HUES64 (cell line): Measurements from ENCODE around the gene CAMKMT.

Experiments used
- H3K27ac ChIP-seq: 2 replicates; pipeline ENCODE4 v1.7.0; 2013; ENCODE audit warnings: low read depth, low read length, inconsistent platforms
- H3K27me3 ChIP-seq: 2 replicates; pipeline ENCODE4 v1.6.1; 2013; ENCODE audit warnings: mild to moderate bottlenecking, low read length; ENCODE audit not compliant: insufficient read depth
- H3K36me3 ChIP-seq: 2 replicates; pipeline ENCODE4 v1.6.1; 2013; ENCODE audit warnings: mild to moderate bottlenecking, low read length; ENCODE audit not compliant: insufficient read depth
- H3K4me1 ChIP-seq: 2 replicates; pipeline ENCODE4 v1.6.1; 2013; ENCODE audit warnings: mild to moderate bottlenecking, low read length, moderate library complexity; ENCODE audit not compliant: insufficient read depth
- H3K4me3 ChIP-seq: 2 replicates; pipeline ENCODE4 v1.5.1; 2013; ENCODE audit warnings: mild to moderate bottlenecking, low read length, moderate library complexity
- H3K9ac ChIP-seq: 2 replicates; pipeline ENCODE4 v1.6.1; 2013; ENCODE audit warnings: mild to moderate bottlenecking, low read depth, low read length
- H3K9me3 ChIP-seq: 2 replicates; pipeline ENCODE4 v1.6.1; 2013; ENCODE audit warnings: low read depth, low read length; ENCODE audit not compliant: insufficient read depth
- WGBS: fragments of 150-250, 120-280 bp; methylation state at CpG from one replicate; pipeline ENCODE4 v1.1.7; 2013; ENCODE audit warnings: missing lambda C conversion rate; 5-methylcytosine and 5-hydroxymethylcytosine counted together

Gene CAMKMT

DNA sequence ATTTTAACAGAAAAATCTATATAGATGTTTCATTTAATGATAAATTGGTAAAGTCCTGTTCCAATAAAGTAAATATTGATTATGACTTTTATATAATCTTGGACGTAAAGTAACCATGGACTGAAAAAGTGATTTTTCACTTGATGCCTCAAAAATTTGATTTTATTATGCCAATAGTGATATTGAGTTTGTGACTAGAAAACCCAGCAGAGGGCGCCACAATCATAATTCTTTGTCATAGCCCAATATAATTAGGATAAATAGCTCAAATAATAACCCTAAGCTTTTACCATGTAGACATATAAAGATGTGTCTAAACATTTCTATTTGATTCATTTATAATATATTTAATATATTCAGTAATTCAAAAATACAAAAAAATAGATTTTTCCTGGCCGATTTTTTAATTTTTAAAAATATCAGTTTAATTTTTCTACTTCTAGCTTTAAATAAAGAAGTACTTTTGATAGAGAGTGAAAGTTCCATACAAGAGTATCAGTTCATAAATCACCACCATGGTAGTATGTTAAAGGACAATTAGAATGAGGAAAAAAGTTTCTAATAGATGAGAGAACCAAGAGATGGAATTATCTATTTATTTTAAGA, 30.7 kb downstream of the CAMKMT start:
- Histone ChIP-seq H3K9ac (no peak overlapping the region), H3K4me1 (peaks cover 15% of the 10 kb centered on the region), H3K27ac (no peak overlapping the region), H3K27me3 (no peaks in the 10 kb centered on the region), H3K4me3 (no peak overlapping the region), H3K9me3 (peaks cover 6% of the 10 kb centered on the region; the same call in 1 of the 2 replicates), H3K36me3 (no peaks in the 10 kb centered on the region)
- WGBS, result 50% methylated on average over 1 of the region's 3 CpGs

DNA sequence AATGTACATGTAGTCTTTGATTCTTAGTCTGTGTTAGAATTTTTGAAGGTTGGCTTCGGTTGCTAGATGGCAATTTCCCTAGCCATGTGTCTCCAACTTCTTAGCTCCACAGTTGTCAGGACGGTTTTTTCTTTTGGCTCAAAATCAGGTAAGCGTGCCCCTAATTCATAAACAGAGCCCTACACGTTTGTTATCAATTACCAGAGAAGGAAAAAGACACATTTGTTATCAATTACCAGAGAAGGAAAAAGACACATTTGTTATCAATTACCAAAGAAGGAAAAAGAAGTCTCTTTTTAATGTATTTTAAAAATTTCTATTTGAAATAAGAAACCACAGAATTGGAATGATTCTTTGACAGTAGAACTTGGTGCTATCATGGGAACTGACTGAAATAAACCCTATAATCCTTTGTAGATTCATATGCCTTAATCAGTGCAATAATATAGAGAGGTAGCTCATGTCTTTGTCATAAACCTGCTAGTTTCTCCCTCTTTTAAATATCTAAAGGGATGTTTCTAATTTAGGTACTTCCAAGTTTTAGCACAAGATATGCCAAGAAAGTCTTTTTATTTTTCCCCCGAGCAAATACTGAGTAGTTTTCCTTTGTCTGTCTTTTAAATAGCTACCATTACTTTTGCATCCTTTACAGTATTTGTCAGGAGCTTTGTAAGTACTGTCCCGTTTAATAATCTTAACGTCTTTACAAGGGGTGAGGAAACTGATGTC, 35.9 kb downstream of the CAMKMT start:
- Histone ChIP-seq H3K27ac (peak overlapping the region; percentile 11; the same call in 1 of the 2 replicates), H3K4me3 (no peak overlapping the region), H3K9ac (peak overlapping the region; percentile 8; the same call in 1 of the 2 replicates), H3K4me1 (peaks cover 30% of the 10 kb centered on the region), H3K9me3 (no peaks in the 10 kb centered on the region), H3K27me3 (no peaks in the 10 kb centered on the region), H3K36me3 (no peaks in the 10 kb centered on the region)
- 62% methylated on average over 6 of the region's 7 CpGs for WGBS

DNA sequence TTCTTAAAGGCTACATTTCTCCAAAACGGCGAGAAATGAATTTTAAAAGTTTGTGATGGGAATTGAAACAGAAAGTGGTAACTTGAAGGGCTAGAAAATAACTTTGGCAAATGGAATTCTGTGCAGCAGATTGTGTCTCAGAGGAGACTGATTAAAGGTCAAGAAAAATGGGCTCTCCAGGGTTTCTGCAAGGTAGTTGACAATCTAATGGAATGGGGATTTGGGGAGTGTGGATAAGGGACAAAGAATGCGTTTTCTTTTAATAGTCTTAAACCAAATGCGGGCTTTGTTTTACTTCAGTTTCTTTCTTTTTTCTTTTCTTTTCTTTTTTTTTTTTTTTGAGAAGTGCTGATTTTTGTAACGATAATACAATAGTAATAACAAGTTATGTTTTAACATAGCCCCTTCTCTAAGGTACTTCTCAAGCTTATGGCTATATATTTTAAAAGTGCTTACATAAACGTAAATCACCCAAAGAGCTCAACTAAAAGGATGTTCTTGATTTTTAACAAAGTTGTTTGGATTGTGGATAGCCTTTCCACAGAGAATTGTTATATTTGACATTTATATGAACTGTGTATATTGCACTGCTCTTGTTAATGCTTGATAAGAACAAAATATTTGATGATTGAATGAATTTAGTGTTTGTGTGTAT, 36.6 kb downstream of the CAMKMT start:
- Histone ChIP-seq H3K9me3 (no peaks in the 10 kb centered on the region), H3K36me3 (no peaks in the 10 kb centered on the region), H3K27me3 (no peaks in the 10 kb centered on the region), H3K4me3 (no peak overlapping the region), H3K27ac (peak overlapping the region; percentile 39; the same call in 1 of the 2 replicates), H3K4me1 (peaks cover 30% of the 10 kb centered on the region), H3K9ac (peak overlapping the region; percentile 8; the same call in 1 of the 2 replicates)
- WGBS, result 76% methylated on average over 4 of the region's 6 CpGs

DNA sequence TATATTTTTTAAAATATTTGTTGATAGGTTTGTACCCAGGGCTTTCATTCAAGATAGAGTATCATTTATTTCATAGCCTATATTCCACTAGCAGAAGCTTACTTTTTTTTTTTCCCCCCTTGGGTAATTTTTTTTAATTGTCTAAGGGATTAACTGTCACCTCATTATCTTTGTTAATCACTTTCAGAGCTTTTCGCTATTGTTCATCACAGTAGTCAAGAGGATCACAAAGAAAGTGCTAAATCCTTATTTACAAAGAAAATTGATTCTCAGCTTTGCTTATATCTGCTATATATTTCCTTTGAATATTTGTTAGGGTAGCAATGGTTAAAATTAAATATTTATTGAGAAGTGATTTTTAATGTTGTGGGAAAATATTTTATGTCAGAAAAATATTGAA, 59.0 kb downstream of the CAMKMT start:
- H3K9ac ChIP-seq, result no peak overlapping the region
- WGBS, result no CpG with 5 or more reads among the region's 1 CpG
- peaks cover 7% of the 10 kb centered on the region for H3K9me3 ChIP-seq
- peaks cover 24% of the 10 kb centered on the region for H3K4me1 ChIP-seq
- no peak overlapping the region for H3K4me3 ChIP-seq
- no peaks in the 10 kb centered on the region; the same call in 1 of the 2 replicates for H3K36me3 ChIP-seq
- no peaks in the 10 kb centered on the region for H3K27me3 ChIP-seq
- peak overlapping the region; percentile 43; the same call in 1 of the 2 replicates for H3K27ac ChIP-seq

GRCh38 chr2:44424211-44424610, 62.5 kb downstream of the CAMKMT start:
- Histone ChIP-seq H3K4me3 (no peak overlapping the region), H3K9me3 (peaks cover 7% of the 10 kb centered on the region), H3K4me1 (peaks cover 32% of the 10 kb centered on the region), H3K27me3 (no peaks in the 10 kb centered on the region), H3K27ac (no peak overlapping the region), H3K9ac (no peak overlapping the region), H3K36me3 (no peaks in the 10 kb centered on the region; the same call in 1 of the 2 replicates)
- WGBS, result 96% methylated on average over 9 of the region's 9 CpGs

DNA sequence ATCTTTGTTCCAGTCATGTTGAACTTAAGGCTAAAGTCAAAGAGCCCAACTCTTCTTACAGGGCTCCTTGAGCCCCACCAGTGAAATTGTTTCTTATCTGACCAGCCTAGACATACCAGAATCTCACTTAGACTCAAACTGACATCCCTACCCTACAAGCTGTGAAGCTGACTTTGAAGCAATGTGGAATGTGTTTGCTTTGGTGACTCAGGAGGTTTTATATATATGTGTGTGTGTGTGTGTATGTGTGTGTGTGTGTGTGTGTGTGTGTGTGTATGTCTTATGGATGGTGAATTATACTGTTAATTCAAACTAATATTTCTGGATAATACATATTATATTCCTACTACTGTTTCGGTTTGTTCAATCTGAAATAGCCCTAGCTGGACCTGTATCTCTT, 67.3 kb downstream of the CAMKMT start:
- no peak overlapping the region for H3K4me3 ChIP-seq
- peaks cover 54% of the 10 kb centered on the region for H3K4me1 ChIP-seq
- 87% methylated on average over 1 of the region's 1 CpG for WGBS
- H3K27me3 ChIP-seq, result no peaks in the 10 kb centered on the region
- H3K36me3 ChIP-seq, result no peaks in the 10 kb centered on the region
- no peak overlapping the region for H3K27ac ChIP-seq
- H3K9me3 ChIP-seq, result no peaks in the 10 kb centered on the region; the same call in 1 of the 2 replicates
- no peak overlapping the region for H3K9ac ChIP-seq

DNA sequence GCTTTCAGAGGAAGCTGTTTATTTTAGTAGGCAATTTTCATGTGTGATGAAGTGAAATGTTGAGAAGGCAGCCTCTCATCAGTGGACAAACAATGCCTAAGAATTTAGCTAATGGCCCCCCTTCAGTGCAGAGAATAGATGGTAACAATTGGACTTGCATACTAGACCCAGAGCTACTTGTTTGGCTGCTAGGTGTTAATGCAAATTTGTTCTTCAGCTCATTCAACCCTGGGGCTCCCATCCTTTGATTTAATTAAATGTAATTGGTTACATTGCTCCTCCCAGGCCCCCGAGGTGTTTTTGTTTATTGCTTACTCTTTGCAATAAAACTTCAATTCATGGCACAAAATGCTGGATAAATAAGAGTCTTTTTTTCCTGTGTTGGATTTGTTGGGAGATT, 68.6 kb downstream of the CAMKMT start:
- H3K27ac ChIP-seq, result peak overlapping the region; percentile 85
- H3K9me3 ChIP-seq, result no peaks in the 10 kb centered on the region; the same call in 1 of the 2 replicates
- H3K4me1 ChIP-seq, result peaks cover 67% of the 10 kb centered on the region
- H3K4me3 ChIP-seq, result 0 out of 2 replicates have a peak overlapping the region, but pooled peaks have one; percentile 12
- H3K9ac ChIP-seq, result 0 out of 2 replicates have a peak overlapping the region, but pooled peaks have one; percentile 42
- H3K27me3 ChIP-seq, result no peaks in the 10 kb centered on the region
- WGBS, result no CpG with 5 or more reads among the region's 1 CpG
- no peaks in the 10 kb centered on the region for H3K36me3 ChIP-seq

DNA sequence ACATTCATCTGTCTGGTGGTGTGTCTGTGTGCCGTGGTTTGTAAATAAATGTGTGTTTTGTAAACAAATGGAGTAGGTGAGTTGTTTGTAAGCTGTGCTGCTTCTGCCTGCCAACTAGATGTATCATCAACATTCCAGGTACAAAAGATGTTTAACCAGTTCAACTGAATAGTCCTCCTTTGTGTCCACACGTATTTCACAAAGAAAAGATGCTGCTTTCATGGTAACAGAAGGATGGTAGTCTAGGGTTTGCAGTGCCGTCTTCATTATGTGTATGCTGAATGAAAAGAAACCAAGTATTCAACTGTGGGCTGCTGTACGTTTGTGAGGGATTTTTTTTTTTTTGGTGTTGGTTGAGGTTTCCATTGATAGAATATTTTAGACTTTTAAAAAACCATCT, 72.1 kb downstream of the CAMKMT start:
- Histone ChIP-seq H3K9ac (peak overlapping the region; percentile 32; the same call in 1 of the 2 replicates), H3K27ac (peak overlapping the region; percentile 15; the same call in 1 of the 2 replicates), H3K36me3 (no peaks in the 10 kb centered on the region), H3K9me3 (no peaks in the 10 kb centered on the region), H3K27me3 (no peaks in the 10 kb centered on the region), H3K4me3 (no peak overlapping the region), H3K4me1 (peaks cover 74% of the 10 kb centered on the region)
- 75% methylated on average over 3 of the region's 4 CpGs for WGBS

GRCh38 chr2:44441200-44441599, 79.5 kb downstream of the CAMKMT start:
- H3K9me3 ChIP-seq, result peaks cover 4% of the 10 kb centered on the region; the same call in 1 of the 2 replicates
- no peaks in the 10 kb centered on the region; the same call in 1 of the 2 replicates for H3K36me3 ChIP-seq
- no peak overlapping the region for H3K9ac ChIP-seq
- H3K4me3 ChIP-seq, result no peak overlapping the region
- H3K27ac ChIP-seq, result no peak overlapping the region
- WGBS, result 96% methylated on average over 2 of the region's 4 CpGs
- H3K4me1 ChIP-seq, result peaks cover 36% of the 10 kb centered on the region
- no peaks in the 10 kb centered on the region for H3K27me3 ChIP-seq

- no peaks in the 10 kb centered on the region; the same call in 1 of the 2 replicates for H3K36me3 ChIP-seq
- no peak overlapping the region for H3K9ac ChIP-seq
- H3K9me3 ChIP-seq, result peaks cover 4% of the 10 kb centered on the region; the same call in 1 of the 2 replicates
- WGBS, result 94% methylated on average over 1 of the region's 1 CpG
- no peak overlapping the region for H3K27ac ChIP-seq
- H3K4me1 ChIP-seq, result peaks cover 32% of the 10 kb centered on the region
- no peak overlapping the region for H3K4me3 ChIP-seq
- H3K27me3 ChIP-seq, result no peaks in the 10 kb centered on the region
These were observed 80.3 kb downstream of the CAMKMT start for GRCh38 chr2:44442019-44442418.

- Histone ChIP-seq H3K9me3 (peaks cover 4% of the 10 kb centered on the region; the same call in 1 of the 2 replicates), H3K4me3 (no peak overlapping the region), H3K4me1 (peaks cover 22% of the 10 kb centered on the region), H3K27me3 (no peaks in the 10 kb centered on the region), H3K9ac (no peak overlapping the region), H3K36me3 (no peaks in the 10 kb centered on the region; the same call in 1 of the 2 replicates), H3K27ac (no peak overlapping the region)
- 100% methylated on average over 2 of the region's 2 CpGs for WGBS
These were observed 81.8 kb downstream of the CAMKMT start for GRCh38 chr2:44443517-44443916.
